ENCODE results near the gene CEP192.

Gene CEP192

DNA sequence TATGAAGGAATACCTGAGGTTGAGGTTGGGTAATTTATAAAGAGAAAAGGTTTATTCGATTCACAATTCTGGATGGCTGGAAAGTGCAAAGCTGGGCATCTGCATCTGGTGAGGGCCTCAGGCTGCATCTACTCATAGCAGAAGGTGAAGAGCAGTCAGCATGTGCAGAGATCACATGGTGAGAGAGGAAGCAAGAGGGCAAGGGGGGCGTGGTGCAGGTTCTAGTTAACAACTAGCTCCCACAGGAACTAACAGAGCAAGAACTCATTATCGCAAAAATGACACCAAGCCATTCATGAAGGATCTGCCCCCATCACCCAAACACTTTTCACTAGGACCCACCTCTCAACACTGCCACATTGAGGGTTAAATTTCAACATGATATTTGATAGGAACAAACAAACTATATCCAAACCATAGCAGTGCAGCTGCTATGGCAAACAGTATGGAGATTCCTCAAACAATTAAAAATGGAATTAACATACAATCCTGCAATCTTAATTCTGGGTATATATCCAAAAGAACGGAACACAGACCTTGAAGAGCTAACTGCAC is 154.6 kb downstream of the CEP192 start:
- no peak for DNase-seq

DNA sequence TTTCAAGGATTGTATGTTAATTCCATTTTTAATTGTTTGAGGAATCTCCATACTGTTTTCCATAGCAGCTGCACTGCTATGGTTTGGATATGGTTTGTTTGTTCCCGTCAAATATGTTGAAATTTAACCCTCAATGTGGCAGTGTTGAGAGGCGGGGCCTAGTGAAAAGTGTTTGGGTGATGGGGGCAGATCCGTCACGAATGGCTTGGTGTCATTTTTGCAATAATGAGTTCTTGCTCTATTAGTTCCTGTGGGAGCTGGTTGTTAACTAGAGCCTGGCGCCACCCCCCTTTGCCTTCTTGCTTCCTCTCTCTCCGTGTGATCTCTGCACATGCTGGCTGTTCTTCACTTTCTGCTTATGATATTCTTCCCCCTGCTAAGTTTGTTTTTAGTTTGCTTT is 156.0 kb downstream of the CEP192 start:
- no peak for DNase-seq

DNA sequence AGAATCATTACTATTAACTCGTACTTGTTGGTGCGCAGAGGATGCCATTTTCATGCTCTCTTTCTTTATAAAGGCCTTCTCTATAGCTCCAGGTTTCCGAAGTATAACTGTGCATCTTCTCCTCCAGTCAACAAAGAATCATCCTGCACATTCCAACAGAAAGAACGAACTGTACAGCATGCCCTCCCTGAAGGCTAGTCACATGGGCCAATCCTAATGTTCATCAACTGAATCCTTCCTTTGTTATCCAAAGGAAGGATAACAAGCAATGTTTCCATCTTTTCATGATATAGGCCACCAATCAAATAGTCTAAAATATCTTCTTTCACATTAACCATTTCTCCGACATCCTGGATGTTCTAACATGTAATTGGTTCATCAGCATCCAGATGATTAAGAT is 160.5 kb downstream of the CEP192 start:
- DNase-seq, result no peak

DNA sequence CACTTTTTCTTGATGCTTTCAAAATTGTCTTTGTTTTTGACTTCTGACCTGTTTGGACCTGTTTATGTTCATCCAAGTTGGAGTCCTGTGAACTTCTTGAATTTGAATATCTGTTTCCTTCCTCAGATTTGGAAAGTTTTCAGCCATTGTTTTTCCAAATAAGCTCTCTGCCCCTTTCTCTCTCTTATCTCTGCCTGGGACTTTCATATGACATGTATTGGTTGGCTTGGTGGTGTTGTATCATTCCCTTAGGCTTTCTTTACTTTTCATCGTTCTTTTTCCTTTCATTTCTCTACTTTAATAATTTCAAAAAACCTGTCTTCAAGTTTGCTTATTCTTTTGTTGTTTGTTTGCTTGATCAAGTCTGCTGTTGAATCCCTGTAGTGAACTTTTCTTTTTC is 167.3 kb downstream of the CEP192 start:
- no peak for DNase-seq

DNA sequence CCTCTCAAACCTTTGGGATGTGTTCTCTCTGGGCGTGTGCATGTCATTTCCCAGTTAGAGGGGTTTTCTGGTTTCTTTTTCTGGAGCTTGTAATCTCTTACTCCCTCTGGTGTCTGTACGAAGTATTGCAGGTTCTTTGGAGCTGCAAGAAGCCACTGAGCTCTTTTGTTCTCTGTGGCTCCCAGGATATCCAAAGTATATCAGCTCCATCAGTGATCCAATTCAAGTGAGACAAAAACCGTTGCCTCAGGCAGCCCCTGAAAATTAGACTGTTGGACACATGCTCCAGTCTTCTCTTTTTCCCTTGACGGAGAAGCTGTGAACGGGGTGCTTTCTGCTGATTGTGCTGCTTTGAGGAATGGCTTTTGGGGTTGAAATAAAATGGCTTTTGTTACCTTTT is 168.4 kb downstream of the CEP192 start:
- no peak for DNase-seq

DNA sequence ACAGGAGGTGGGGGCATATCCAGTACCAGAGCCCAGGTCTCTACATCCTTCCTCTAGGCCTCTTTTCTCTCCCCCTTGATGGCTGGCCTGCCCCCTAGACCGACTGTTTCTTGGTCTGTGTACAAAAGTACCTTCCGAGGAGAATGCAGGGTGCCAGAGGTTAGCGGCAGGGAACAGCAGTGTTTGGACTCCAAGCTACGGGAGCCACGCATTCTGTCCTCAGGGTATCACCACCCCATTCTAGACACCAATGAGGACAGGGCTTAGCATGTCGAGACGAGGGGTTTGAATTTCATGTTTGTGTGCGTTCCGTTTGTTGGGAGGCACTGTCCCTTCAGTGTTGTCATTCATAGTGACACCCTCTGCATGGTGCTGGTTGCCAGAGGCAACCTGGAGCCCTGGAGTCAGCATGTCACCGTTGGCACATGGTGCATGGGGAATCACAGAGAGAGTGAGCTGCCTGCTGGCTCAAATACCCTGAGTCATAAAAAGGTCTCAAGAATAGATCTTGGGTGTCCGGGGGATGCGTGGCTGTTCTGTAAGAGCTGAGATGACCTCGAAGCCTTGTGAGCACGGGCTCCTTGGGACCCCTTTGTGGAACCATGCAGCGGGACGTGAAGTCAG is 170.2 kb downstream of the CEP192 start:
- DNase-seq, result no peak

DNA sequence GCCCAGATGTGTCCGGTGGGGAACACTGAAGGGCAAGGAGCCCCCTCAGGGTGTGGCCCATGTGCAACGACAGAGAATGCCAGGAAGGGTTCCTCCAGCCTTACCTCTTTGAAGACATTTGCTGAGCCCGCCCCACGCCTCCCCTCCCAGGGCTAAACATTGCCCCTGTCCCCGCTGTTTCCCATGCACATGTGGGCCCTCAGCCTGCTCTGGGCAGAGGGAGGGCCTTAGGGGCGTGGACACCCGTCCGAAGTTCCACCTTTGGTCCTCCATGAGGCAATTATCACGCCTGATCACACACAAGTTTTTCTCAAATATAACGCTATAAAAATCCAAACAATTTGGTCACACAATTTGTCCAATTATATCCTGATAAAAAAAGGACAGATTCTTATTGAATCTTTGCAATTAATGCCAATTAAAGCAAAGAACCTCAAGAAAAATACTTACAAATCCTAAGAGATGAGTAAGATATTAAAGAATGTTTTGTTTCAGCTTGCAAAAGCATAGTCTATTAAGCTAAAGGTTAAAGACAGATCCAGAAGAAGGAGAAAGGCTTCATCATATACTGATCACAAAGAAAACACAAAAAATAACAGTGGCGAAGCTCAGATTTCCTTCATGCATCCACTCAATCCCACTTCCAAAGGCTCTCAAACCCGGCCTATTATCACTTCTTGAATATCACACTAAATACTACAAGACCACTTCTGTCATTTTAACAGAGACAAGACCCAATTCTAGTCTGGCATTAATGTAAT is 172.2 kb downstream of the CEP192 start:
- DNase-seq, result no peak

DNA sequence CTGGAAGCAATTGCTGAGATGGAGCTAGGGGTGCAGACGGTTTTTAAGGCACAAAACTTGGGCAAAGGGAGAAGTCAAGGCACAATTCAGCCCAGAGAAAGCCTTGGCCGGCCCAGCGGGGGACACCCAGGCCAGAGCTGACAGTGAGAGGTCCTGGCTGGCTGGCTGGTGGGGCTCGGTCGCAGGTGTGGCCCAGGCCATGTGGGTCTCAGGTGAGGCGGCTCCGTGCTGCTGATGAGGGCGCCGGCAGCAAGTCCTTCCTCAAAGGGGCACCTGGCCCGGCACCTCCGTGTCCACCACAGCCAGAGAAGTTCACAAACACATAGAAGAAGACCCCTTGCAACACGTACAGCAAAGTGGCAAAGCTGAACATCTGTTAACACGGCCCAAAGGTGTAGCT is 173.2 kb downstream of the CEP192 start:
- DNase-seq, result no peak

DNA sequence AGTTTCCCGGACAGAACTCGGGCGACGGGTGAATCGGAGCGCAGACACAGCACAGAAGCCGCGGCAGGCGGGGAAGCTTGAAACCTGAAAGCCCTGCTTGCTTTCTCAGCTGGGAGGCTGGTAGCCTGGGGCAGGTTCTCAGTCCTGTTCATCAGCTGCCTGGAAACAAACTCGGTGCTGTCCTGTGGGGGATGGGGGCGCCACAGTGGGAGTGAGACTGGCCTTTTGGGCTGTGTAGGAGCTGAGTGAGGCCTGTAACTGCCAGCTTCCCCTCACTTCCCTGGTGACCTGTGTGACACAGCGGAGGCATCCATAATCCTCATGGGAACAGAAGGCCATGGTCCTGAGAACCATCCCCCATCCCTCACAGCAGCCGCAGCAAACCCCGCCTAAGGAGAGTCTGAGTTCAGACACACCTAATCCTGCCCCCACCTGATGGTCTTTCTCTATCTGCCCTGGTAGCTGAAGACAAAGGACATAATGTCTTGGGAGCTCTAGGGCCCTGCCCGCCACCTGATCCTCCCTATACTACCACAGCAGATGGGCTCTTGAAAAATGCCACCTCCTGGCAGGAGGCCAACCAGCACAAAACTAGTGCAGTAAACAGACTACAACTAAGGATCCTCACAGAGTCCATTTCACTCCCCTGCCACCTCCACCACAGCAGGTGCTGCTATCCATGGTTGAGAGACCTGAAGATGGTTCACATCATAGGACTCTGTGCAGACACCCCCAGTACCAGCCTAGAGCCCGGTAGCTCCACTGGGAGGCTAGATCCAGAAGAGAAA is 174.7 kb downstream of the CEP192 start:
- no peak for DNase-seq

DNA sequence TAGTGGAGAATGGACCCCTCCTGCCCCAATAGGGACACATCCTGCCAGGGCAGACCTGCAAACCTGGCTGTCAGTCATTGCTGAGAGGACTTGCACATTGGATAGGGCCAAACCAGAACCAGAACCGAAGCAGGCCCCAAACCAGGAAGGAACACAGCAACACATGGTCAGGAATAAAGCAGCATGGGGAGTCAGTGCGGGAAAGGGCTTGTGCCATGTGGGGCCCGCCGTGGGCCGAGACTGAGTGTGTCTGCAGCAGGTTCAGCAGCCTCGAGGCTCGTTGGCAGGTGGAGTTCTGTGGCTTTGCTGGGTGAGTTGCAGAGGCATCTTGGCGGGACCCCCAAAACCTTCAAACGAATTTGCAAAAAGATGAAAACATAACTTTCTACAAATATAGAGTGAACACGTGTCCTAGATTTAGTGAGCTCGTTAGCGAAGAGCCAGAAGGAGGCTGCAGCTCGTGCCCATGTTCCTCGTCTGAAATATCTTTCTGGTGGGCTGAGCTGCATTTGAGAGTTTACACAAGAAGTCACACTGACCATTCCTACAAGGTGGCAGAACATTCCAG is 182.5 kb downstream of the CEP192 start:
- no peak for DNase-seq
